HG02571 (cell line): ENCODE data around the gene GPT2.

Source experiments
- ATAC-seq: cut with Tn5 transposase; IDR thresholded peaks from one replicate; pipeline ENCODE4 v1.9.1; 2021; ENCODE audit warnings: mild to moderate bottlenecking, moderate library complexity; ENCODE audit not compliant: unreplicated experiment

The GPT2 gene

GRCh38 chr16:46895399-46896313 is 11.5 kb downstream of the GPT2 start:
- no peak for ATAC-seq

DNA sequence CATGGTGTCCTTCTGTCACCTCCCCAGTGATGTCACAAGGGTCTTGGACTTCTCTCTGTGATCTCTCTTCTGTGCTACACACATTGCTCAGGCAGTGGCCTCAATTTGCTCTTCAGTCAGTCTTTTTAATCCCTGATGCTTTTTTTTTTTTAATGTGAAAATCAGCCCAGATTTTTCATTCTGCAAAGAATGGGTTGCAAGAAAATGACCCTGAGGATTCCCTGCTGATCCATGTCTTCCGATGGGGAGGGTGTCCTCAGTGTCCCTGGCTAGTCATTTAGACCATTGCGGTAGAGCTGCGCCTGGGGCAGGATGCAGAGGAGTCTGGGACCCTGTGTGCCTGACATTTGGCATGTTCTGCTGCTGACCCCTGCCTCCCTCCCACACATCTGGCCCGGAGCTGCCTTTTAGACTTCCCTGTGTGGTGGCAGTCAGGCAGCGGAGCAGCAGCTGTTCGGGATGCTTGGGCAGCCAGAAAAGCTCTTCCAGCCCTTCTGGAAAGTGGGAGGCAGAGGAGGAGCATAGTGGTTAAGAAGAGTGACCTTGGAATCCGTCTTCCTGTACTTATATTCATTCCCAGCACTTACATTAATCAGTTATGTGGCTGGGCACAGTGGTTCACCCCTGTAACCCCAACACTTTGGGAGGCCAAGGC is 12.3 kb downstream of the GPT2 start:
- ATAC-seq: no peak

DNA sequence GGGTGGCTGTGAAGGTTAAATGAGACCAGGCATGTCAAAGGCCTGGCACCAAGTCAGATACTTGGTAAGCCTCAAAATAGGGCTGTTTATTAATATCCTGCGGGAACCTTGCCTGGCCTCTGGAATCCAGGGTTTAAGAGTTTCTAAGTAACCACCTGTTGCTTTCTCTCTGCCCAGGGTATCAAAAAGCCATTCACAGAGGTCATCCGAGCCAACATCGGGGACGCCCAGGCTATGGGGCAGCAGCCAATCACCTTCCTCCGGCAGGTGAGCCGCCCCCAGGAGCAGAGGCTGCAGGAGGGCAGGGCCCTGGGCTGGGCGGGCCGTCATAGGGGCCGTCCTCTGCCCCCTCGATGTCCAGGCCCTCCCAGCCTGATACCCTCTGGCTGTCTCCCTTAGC is 13.3 kb downstream of the GPT2 start:
- no peak for ATAC-seq

DNA sequence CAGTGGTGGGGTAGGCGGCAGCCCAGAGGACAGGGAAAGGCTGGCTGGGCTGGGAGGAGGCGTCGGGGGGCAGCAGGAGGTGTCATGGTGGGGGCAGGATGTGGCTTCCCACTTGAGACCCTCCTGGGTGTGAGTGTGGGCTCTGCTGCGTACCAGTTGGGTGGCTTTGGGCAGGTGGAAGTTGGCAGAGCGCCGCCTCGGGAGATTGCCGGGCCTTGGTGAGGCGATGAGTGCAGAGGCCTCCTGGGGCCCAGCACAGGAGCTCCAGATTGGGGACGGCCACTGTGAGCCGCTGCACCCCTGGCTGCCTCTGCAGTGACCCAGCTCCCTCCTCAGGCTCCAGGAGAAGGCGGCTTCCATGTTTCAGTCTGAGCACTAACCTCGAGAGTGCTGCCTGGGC is 13.8 kb downstream of the GPT2 start:
- ATAC-seq: no peak

DNA sequence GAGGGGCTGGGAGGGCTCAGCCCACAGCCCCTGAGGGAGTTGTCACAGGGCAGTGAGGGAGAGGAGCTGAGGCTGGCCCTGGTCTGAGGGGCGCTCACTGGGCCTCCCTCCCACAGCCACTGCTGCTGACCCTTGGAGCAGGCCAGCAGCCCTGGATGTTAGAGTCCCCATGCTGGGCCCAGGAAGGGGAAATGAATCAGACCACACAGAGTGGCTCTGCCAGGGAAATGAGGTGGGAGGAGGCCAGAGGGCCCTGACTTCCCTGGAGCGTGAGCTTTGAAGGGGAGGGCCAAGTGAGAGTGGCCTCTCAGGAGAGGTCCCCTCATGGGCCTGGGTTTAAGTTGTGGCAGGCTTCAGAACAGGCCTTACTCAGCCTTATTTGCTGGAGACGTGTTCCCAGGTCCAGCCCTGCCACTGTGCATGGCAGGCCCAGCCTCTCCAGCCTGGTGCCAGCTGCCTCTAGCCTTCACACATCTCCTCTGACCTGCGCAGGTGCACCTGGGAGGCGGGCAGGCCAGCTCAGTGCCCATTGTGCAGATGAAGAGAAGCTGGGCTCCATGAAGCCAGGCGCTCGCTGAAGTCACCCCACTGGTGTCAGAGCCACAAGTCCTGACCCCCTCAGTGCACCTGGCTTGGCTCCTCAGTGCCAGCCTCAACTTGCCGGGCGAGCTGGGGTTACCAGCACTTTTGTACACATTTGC is 15.4 kb downstream of the GPT2 start:
- ATAC-seq: no peak

DNA sequence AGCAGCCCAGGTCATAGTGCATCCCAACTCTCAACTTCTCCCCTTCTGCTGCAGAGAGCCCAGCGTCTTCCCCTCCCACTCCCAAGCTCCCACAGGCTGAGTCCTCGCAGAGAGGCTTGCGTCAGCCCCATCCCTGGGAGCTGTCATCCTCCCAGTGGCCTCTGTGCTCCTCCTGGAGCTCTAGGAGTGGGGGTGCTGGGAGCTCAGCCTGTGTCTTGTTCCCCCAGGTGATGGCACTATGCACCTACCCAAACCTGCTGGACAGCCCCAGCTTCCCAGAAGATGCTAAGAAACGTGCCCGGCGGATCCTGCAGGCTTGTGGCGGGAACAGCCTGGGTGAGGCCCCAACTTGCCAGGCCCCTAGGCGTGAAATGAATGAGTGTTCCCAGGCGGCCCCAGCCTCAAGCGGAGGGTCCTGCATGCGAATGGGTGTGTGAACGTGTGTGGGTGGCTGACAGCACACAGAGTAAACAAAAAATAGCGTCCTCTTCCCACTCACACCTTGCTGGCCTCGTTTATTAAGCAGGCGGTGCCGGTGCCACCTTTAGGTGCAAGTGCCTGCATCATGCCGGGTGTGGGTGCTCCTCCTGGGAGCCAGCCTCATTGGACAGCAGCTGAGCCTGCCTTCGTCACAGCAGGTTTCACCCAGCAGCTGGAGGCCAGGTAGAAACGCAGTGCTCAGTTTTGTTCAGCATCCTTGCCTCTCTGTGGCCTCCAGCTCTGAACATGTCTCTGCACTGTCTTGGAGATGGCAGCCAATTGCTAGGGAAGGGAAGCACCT is 16.5 kb downstream of the GPT2 start:
- no peak for ATAC-seq

DNA sequence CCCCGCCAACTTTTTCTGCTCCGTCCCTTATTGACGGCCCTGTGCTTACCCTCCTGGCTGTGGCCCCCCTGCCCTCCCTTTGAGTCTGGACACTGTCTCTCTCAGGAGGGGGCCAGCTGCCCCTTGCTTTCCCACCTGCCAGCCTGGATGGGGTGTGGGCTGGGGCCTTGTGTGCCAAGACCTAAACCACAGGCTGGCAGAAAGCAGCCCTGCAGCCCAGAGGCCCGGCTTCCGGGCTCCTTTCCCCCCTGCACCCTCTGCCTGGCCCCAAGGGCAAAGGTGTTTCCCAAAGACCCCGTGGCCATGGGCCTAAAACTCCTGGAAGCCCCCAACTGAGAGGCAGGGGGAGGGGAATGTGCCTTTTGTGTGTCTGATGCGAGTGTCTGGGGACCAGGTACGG is 17.5 kb downstream of the GPT2 start:
- no peak for ATAC-seq

DNA sequence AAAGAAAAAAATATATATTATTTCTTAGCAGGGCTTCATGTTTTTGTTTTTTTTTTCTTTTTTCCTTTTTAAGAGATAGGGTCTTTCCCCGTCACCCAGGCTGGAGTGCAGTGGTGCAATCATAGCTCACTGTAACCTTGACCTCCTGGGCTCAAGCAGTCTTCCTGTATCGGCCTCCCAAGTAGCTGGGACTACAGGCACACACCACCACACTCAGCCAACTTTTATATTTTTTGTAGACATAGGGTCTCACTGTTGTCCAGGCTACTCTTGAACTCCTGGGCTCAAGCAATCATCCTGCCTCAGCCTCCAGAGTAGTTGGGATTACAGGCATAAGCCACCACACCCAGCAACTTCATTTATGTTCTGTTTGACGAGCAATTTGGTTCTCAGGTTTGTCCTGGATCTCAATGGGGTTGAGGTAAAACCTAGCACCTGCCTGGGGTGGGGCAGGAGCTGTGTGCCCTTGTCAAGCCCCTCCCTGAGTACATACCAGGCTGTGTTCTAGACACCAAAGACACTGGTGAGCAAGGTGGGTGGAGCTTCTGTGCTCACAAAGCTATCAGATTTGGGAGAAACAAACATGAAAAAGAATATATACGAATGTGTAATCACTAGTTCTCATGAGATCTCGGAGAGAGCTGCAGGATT is 19.2 kb downstream of the GPT2 start:
- no peak for ATAC-seq

DNA sequence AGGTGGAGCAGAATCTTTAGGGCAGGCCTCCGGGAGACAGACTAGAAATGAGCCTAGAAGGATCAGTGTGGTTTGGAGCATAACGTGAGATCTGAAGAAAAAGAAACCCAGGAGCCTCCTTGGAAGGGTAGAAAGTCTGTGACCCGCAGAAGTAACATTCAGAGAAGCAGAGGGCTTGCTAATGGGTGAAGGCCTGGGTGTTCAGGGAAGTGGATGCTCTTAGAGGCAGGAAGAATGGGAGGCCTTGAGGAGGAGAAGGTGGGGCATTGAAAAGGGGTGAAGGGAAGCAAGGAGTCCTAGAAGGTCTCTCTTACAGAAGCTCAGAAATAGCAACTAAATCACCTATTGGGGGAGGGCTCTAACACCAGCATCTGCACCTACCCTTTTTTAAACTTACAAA is 20.3 kb downstream of the GPT2 start:
- ATAC-seq: no peak

DNA sequence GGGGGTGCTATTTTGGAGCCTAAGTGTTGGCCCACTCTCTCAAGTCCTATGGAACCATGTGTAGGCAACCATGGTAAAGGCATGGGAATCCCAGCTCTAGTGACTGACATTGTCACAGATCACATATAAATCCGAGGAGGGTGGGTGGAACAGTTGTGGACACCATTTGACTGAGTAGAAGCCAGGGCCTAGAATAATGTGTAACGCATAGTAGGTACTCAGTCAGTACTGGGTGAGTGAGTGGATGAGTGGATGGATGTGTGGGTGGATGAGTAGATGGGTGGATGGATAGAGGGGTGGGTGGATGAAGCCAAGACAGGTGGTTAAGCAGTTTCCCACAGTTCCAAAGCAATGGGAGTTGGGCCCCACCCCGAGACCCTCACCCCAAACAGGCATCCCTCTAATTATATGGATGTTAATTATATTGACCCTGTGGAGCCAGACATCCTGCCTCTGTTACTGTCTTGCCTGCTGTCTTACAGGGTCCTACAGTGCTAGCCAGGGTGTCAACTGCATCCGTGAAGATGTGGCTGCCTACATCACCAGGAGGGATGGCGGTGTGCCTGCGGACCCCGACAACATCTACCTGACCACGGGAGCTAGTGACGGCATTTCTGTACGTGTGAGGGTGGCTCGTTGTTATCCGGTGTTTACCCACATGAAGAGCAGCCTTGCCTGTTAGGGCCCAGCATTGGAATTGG is 22.3 kb downstream of the GPT2 start:
- ATAC-seq: no peak

DNA sequence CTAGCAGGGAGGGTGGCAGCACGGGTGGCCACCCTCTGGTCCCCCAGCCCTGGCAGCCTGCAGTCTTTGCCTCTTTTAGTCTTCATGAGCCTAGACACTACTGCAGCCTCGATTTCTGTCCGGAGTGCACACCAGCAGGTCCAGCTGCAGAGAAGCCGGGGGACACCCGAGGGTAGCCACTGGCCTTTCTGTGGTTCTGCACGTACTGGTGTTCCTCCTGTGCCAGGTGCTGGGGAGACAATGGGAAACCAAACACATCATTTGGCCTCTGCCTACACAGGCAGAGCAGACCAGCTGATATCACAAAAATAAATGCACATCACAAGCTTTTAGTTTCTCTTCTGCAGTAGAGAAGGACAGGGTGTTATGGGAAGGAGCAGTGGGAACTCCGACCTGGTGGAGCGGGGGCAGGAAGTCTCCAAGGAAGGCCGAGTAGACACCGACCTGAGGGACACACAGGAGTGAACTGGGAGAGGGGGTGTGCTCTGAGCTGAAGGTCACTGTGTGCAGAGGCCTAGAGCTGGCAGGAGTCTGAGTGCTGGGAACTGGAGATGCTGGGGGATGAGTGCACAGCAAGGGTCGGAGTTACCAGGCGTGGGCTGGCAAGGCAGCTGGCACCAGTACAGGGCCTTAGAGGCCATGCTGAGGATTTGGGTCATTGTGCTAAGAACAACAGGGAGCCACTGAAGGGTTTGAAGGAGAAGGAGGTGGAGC is 23.1 kb downstream of the GPT2 start:
- no peak for ATAC-seq

- no peak for ATAC-seq
These were observed 24.6 kb downstream of the GPT2 start for GRCh38 chr16:46908540-46909372.

DNA sequence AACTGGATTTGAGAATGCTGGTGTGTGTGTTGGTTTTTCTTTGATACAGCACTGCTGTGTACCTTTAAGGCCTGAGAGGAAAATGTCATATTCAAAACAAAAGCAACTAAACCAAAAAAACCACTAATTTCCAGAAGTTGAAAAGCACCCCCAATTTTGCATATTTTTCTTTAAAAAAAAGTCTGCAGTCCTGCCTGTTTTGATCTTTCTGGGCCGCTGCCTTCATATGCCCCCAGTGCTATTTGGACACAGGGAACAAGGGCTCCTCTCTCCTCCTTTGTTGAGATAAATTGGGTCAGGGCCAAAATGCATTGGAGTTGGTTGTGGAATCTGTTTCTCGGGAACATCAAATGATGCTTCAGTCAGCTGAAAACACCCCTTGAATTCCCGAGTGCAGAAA is 26.9 kb downstream of the GPT2 start:
- peak; percentile 65 for ATAC-seq

- no peak for ATAC-seq
These were observed 27.5 kb downstream of the GPT2 start for GRCh38 chr16:46911650-46912049.

DNA sequence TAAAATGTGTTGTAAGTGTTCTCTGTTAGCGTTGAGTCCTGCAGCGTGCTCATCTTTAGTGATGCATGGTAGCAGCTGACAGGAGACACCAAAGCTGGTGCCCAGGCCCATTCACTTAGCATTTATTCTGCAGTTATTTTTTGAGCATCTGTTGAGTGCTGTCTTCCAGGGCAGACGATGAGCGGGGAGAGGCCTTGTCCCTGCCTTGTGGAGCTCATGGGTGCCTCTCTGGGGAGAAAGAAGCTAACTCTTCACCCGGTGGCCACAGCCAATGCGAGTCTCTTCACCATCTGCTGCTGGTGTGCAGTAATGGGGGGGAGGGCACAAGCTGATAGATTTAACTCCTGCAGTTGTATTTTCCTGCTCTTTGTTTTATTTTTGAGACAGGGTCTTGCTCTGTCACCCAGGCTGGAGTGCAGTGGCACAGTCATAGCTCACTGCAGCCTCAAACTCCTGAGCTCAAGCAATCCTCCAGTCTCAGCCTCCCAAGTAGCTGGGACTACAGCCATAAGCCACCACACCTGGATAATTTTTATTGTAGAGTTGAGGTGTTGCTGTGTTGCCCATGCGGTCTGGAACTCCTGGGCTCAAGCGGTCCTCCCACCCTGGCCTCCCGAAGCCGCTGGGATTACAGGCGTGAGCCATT is 30.5 kb downstream of the GPT2 start:
- no peak for ATAC-seq

GRCh38 chr16:46915483-46916025 is 31.4 kb downstream of the GPT2 start:
- ATAC-seq: no peak

DNA sequence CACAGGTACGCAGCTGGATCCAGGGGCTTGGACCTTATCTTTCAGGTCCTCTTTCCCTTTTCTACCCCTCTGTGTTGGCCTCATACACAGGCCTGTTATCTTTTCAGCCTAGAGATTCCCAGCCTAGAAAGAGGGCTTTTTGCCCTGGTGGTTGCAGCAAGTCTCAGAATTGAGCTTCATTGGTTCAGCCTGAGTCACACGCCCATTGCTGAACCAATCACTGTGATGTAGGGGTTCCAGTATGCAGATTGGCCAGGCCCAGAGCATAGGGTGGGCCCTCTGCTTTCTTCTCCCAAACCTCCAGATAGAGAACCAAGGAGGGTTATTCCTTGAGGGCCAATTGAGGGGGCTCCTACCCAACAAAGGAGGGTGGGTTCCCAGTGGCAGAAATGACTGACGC is 32.8 kb downstream of the GPT2 start:
- no peak for ATAC-seq

- no peak for ATAC-seq
These were observed 34.2 kb downstream of the GPT2 start for GRCh38 chr16:46918400-46918799.
